HG03108 (cell line): ENCODE data around the gene KIF22.
"Not testable (repeated sequence)": the region's sequence is repeated elsewhere in the genome, so short reads cannot be mapped to it uniquely, and the experiment has no call there.

Experiments used
- ATAC-seq: cut with Tn5 transposase; IDR thresholded peaks from one replicate; pipeline ENCODE4 v1.9.1; 2021; ENCODE audit warnings: moderate library complexity; ENCODE audit not compliant: unreplicated experiment

Gene KIF22

DNA sequence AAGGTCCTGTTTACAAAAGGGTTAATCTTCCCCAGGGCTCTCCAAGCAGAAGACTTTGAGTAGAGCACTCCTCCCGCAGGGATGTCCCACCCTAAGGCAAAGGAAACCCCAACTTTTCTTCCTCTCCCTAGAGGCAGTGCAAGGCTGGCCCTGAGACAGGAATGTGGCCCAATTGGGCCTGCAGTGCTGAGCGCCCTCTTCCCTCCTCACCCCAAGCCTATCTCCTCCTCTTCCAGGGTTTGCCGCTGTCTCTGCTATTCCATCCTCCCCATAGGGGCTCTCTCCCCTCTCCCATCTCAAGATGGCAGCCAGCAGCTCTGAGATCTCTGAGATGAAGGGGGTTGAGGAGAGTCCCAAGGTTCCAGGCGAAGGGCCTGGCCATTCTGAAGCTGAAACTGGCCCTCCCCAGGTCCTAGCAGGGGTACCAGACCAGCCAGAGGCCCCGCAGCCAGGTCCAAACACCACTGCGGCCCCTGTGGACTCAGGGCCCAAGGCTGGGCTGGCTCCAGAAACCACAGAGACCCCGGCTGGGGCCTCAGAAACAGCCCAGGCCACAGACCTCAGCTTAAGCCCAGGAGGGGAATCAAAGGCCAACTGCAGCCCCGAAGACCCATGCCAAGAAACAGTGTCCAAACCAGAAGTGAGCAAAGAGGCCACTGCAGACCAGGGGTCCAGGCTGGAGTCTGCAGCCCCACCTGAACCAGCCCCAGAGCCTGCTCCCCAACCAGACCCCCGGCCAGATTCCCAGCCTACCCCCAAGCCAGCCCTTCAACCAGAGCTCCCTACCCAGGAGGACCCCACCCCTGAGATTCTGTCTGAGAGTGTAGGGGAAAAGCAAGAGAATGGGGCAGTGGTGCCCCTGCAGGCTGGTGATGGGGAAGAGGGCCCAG, 22.4 kb downstream of the KIF22 start:
- no peak for ATAC-seq

- ATAC-seq, result no peak
These were observed 23.4 kb downstream of the KIF22 start for GRCh38 chr16:29813644-29814562.

- ATAC-seq, result no peak
These were observed 24.0 kb downstream of the KIF22 start for GRCh38 chr16:29814592-29814991.

DNA sequence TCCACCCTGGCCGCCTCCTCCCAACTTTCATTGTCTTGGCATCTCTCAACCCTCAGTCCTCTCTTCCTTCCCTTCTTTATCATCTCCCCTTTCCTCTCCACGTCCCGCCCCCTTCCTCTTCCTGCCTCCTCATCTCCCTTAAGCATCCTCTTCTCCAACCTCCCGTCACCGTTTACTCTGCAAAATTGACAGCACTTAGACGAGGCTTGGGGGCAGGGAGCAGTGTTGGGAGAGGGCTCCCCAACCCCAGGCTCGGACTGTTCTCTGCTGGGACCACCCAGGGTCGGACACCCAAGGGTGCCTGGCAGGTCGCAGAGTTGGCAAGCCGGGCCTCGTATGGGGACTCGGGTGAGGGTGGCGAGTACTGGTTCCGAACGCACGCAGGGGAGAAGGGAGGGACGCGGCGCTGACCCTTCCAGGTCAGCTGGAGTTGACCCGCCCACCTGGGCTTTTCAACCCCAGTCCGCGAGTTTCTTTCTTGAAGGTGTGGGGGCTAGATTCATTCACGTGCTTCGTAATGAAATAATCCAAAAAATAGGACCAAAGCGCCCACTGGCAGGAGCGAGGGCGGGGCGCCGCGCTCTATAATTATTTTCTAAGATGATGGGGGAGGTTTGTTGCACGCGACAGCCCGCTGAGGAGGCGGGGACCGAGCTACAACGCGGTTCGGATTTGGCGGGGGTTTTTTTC, 24.6 kb downstream of the KIF22 start:
- ATAC-seq, result no peak

DNA sequence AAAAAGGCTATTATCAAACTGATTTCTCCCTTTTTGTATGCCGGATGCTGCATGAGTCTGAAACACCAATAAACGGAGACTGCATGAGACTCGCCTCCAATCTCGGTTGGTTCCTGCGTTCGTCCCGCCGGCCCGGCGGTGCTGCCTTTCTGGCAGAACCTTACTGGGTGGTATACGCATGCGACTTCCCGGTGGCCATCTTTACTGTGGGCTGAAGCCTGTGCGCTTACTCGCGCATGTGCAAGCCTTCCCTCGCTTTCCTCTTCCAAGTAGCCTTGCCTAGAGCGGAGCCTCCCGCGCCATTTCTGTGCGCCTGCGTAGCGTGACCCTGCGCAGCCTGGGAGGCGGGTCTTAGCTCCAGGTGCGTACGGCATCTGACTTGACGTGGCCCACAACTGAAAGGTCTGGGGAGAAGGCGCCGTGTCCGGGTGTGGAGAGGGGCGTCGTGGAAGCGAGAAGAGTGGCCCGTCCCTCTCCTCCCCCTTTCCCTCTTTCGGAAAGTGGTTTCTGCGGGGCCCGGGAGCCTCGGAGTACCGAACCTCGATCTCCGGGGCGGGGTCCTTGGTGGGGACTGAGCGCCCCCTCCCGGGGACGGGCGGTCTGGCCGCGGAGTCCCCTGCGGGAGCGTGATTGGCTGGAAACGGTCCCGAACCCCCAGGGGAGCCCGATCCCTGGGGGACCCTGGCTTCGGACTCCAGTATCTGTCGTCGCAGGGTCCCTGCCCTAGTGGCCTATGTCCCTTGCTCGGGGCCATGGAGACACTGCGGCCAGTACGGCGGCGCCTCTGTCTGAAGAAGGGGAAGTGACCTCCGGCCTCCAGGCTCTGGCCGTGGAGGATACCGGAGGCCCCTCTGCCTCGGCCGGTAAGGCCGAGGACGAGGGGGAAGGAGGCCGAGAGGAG, 25.5 kb downstream of the KIF22 start, which contains the start of gene PAGR1:
TSS of gene PAGR1 (plus strand) at position 360 of the 901 bp plus-strand sequence. CDS start at position 734, 374 bp downstream.
- peak; percentile 38 for ATAC-seq

DNA sequence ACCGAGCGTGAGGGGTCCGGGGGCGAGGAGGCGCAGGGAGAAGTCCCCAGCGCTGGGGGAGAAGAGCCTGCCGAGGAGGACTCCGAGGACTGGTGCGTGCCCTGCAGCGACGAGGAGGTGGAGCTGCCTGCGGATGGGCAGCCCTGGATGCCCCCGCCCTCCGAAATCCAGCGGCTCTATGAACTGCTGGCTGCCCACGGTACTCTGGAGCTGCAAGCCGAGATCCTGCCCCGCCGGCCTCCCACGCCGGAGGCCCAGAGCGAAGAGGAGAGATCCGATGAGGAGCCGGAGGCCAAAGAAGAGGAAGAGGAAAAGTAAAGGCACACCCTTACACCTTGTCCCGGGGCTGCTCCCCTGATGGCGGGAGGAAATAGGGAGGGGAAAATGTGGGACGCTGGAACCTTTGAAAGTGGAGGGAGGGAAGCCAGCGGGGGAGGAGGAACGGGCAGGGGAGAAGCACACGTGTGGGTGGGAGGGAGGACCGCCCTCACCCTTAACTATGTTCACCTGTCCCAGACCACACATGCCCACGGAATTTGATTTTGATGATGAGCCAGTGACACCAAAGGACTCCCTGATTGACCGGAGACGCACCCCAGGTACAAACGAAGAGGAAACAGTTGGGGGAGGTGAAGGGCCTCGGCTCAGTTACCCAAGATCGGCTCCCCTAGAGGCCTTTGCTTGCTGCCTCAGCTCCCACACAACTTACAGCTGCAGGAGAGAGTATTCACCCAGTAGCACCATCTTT, 26.3 kb downstream of the KIF22 start:
- ATAC-seq, result peak; percentile 5

GRCh38 chr16:29818082-29818481, 27.5 kb downstream of the KIF22 start:
- ATAC-seq, result no peak

DNA sequence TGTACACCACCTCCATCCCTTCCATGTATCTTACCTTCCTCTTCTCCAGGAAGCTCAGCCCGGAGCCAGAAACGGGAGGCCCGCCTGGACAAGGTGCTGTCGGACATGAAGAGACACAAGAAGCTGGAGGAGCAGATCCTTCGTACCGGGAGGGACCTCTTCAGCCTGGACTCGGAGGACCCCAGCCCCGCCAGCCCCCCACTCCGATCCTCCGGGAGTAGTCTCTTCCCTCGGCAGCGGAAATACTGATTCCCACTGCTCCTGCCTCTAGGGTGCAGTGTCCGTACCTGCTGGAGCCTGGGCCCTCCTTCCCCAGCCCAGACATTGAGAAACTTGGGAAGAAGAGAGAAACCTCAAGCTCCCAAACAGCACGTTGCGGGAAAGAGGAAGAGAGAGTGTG, 29.0 kb downstream of the KIF22 start:
- no peak for ATAC-seq

- ATAC-seq, result peak; percentile 25
These were observed 29.7 kb downstream of the KIF22 start, which contains the start of gene MVP for GRCh38 chr16:29820271-29820701. MVP (plus strand) TSS chr16:29820462; CDS start chr16:29830550, 10,088 bp downstream.

GRCh38 chr16:29820730-29821642, 30.4 kb downstream of the KIF22 start:
- peak; percentile 39 for ATAC-seq

DNA sequence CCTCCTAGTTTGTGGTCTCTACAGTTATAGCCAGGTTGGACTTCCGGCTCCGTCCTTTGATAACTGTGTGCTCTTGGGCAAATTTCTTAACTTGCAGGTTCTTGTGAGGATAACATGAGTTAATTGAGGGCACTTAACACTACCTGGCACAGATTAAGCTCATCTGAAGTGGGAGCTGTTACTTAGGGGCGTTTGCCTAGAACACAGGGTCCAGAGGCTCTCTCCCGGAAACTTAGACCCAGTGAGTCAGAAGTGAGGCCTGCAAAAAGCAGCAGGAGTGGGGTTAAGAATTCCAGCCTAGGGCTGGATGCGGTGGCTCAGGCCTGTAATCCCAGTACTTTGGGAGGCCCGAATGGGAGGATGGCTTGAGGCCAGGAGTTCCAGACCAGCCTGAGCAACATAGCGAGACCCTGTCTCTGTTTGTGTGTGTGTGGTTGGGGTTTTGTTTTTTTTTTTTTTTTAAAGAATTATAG, 31.1 kb downstream of the KIF22 start:
- no peak for ATAC-seq

DNA sequence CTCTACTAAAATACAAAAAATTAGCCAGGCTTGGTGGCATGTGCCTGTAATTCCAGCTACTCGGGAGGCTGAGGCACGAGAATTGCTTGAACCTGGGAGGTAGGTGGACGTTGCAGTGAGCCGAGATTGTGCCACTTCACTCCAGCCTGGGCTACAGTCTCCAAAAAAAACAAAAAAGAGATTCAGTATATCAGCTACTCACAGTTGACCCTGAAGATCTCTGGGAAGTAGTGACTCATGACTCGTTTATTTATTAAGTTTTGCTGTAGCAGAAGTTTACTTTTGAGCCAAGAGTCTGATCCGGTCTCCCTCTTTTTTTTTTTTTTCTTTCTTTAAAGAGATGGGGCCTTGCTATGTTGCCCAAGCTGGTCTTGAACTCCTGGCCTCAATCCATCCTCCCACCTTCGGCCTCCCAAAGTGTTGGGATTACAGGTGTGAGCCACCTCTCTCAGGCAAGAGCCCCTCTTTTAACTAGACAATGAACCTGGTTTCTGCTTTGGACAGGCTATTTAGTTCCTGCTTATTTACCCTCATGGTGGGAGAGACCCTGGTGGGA, 34.1 kb downstream of the KIF22 start:
- no peak for ATAC-seq

DNA sequence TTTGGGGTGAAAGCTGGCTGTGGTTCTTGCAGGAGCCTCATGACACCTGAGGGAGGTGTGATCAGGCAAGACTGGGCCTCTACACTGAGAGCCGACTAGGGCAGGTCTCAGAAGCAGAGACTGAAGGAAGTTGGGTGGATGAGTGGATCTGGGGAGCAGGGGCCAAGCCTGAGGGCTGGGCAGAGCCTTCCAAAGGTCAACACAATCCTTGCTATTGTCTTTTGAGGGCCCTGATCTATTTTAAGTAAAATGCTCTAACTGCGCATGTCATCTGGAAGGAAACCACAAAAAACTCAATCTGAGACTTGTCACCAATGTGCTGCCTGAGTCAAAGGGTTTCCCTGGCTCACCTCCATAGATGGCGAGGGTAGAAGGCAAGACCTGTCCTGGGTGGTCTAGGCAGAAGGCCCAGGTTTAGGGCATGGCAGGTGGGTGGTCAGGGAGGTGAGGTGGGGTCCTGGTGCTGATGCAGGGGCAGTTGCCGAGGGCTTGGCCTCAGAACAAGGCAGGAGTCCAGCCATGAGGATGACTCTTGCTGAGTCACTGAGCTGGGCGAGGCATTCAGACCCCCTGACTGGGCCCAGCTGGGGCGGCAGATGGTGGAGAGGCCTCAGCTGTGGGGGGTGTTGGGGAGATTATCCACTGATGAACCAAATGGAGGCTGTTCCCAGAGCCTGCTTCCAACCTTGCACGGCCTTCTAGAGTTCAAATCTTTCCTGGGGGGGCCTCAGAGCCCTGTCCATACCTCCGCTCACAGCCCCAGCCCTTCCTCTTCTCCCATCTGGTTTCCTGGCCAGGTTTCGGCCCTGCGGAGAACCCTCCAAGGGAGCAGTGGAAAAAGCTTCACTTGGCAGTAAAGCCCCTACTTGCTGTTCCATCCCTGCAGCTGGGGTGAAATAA, 34.8 kb downstream of the KIF22 start:
- ATAC-seq, result no peak

GRCh38 chr16:29826342-29826695, 35.8 kb downstream of the KIF22 start:
- ATAC-seq, result no peak

DNA sequence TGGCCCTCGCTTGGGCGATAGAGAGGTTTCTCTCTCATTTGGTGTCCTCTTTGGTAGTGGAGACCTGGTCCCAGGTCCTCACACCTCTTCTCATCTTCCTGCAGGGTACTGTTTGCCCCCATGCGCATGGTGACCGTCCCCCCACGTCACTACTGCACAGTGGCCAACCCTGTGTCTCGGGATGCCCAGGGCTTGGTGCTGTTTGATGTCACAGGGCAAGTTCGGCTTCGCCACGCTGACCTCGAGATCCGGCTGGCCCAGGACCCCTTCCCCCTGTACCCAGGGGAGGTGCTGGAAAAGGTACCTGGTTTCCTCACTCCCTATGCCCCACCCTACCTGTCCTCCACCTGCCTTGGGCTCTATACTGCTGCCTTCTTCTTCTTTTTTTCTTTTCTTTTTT, 40.2 kb downstream of the KIF22 start:
- ATAC-seq, result no peak

- no peak for ATAC-seq
These were observed 40.9 kb downstream of the KIF22 start for GRCh38 chr16:29831490-29831889.

- not testable (repeated sequence) for ATAC-seq
These were observed 42.7 kb downstream of the KIF22 start for GRCh38 chr16:29833219-29833618.
